CD14-positive monocyte (primary cell): ENCODE measurements around the gene CSF1R. TPM values are rescaled to one million over a fixed set of nuclear protein-coding genes. Genes with fewer than 3 reads are reported as not detected.
A peak's percentile ranks its signal among the peaks of the same experiment; 100 is the strongest.

Experiments used
- DNase-seq, 3 donors: peaks; one replicate each; pipeline ENCODE4 v3.0.0-alpha.2; 2011 to 2022
- H2AFZ ChIP-seq: 2 replicates; pipeline ENCODE4 v1.6.0; 2012; ENCODE audit warnings: mild to moderate bottlenecking, low read depth, low read length, inconsistent platforms; ENCODE audit not compliant: insufficient read depth, poor library complexity, severe bottlenecking
- H3K27ac ChIP-seq, 2 donors: 1 replicate in 1 of 2; 2 replicates in 1 of 2; pipeline ENCODE4 v1.5.1; 2012 to 2013; ENCODE audit warnings: low read length in 2 of 2, control low read depth in 1 of 2, inconsistent platforms in 1 of 2, low read depth in 1 of 2, mild to moderate bottlenecking in 1 of 2
- H3K27me3 ChIP-seq, 2 donors: one replicate each; pipeline versions ENCODE4 v1.6.0 to v1.6.1; 2011 to 2013; ENCODE audit warnings: low read length in 2 of 2; ENCODE audit not compliant: control insufficient read depth in 2 of 2, insufficient read depth in 2 of 2
- H3K36me3 ChIP-seq, 2 donors: replicated peaks in 1 of 2; 1 replicate in 1 of 2; 2 replicates in 1 of 2; pipeline versions ENCODE4 v1.5.1 to v1.6.1; 2012 to 2013; ENCODE audit warnings: low read length in 2 of 2, control low read depth in 1 of 2, inconsistent platforms in 1 of 2, mild to moderate bottlenecking in 1 of 2; ENCODE audit not compliant: insufficient read depth in 2 of 2, control insufficient read depth in 1 of 2
- H3K4me1 ChIP-seq, 2 donors: 1 replicate in 1 of 2; 2 replicates in 1 of 2; pipeline versions ENCODE4 v1.5.1 to v1.6.1; 2012 to 2013; ENCODE audit warnings: low read length in 2 of 2, control low read depth in 1 of 2, inconsistent platforms in 1 of 2, mild to moderate bottlenecking in 1 of 2, moderate library complexity in 1 of 2; ENCODE audit not compliant: insufficient read depth in 2 of 2, control insufficient read depth in 1 of 2
- H3K4me2 ChIP-seq: replicated peaks from 2 replicates; pipeline ENCODE3; 2012; ENCODE audit warnings: low read length, moderate library complexity, mild to moderate bottlenecking; ENCODE audit not compliant: poor library complexity, severe bottlenecking; ENCODE audit errors: extremely low read depth
- H3K4me3 ChIP-seq, 3 experiments: fragments of 200-600 bp in 1 of 3; sonication (generic) in 1 of 3; replicated peaks in 1 of 3; 1 replicate in 2 of 3; 2 replicates in 1 of 3; pipeline ENCODE4 v1.5.1; 2011 to 2013; ENCODE audit warnings: low read length in 3 of 3, mild to moderate bottlenecking in 3 of 3, control low read depth in 2 of 3, low read depth in 2 of 3, inconsistent platforms in 1 of 3, moderate library complexity in 1 of 3
- H3K79me2 ChIP-seq: 2 replicates; pipeline ENCODE4 v1.6.0; 2012; ENCODE audit warnings: mild to moderate bottlenecking, control low read depth, inconsistent platforms, low read length, moderate library complexity; ENCODE audit not compliant: insufficient read depth
- H3K9ac ChIP-seq: 2 replicates; pipeline ENCODE4 v1.6.0; 2017; ENCODE audit warnings: low read length, mild to moderate bottlenecking; ENCODE audit not compliant: insufficient read depth, poor library complexity, severe bottlenecking
- H3K9me3 ChIP-seq, 2 donors: replicated peaks in 1 of 2; 1 replicate in 1 of 2; 2 replicates in 1 of 2; pipeline versions ENCODE4 v1.5.1 to v1.6.1; 2012 to 2013; ENCODE audit warnings: low read length in 2 of 2, control low read depth in 1 of 2; ENCODE audit not compliant: control insufficient read depth in 1 of 2, insufficient read depth in 1 of 2
- H4K20me1 ChIP-seq: 2 replicates; pipeline ENCODE4 v1.6.0; 2012; ENCODE audit warnings: mild to moderate bottlenecking, low read length, control low read depth, moderate library complexity; ENCODE audit not compliant: insufficient read depth
- H3K27ac Mint-ChIP-seq, 7 donors: one replicate each; pipeline ENCODE4 v1.8.0; 2020; ENCODE audit warnings: mild to moderate bottlenecking in 7 of 7, mixed read lengths in 7 of 7, moderate library complexity in 6 of 7, inconsistent platforms in 2 of 7
- H3K27me3 Mint-ChIP-seq, 3 donors: one replicate each; pipeline ENCODE4 v1.8.0; 2021 to 2022; ENCODE audit warnings: low read depth in 3 of 3, mild to moderate bottlenecking in 3 of 3, mixed read lengths in 3 of 3, moderate library complexity in 3 of 3, inconsistent platforms in 1 of 3
- H3K36me3 Mint-ChIP-seq, 2 donors: one replicate each; pipeline ENCODE4 v1.8.0; 2020; ENCODE audit warnings: mixed read lengths in 2 of 2, inconsistent platforms in 1 of 2, mild to moderate bottlenecking in 1 of 2
- H3K4me1 Mint-ChIP-seq: one replicate; pipeline ENCODE4 v1.8.0; 2020; ENCODE audit warnings: mild to moderate bottlenecking, mixed read lengths
- H3K4me3 Mint-ChIP-seq, 2 donors: one replicate each; pipeline ENCODE4 v1.8.0; 2020; ENCODE audit warnings: mild to moderate bottlenecking in 2 of 2, mixed read lengths in 2 of 2, moderate library complexity in 1 of 2
- H3K9me3 Mint-ChIP-seq, 7 donors: one replicate each; pipeline ENCODE4 v1.8.0; 2020 to 2022; ENCODE audit warnings: mixed read lengths in 7 of 7, mild to moderate bottlenecking in 6 of 7, moderate library complexity in 6 of 7, inconsistent platforms in 2 of 7
- CTCF ChIP-seq: fragments of 200-600 bp; IDR thresholded peaks from one replicate; pipeline ENCODE4 v1.8.0; 2022; ENCODE audit warnings: antibody characterized with exemption, mild to moderate bottlenecking
- WGBS: methylation state at CpG from one replicate; pipeline ENCODE4 v1.1.5; 2013; ENCODE audit warnings: missing lambda C conversion rate; ENCODE audit not compliant: insufficient coverage; 5-methylcytosine and 5-hydroxymethylcytosine counted together
- intact Hi-C, 2 donors: fragments of 100-400 bp; cut with micrococcal nuclease; formaldehyde crosslinking; loops; one replicate each; pipeline versions ENCODE4 v1.15.0 to v1.15.1; 2023
- polyA plus RNA-seq, 3 donors: library from polyadenylated mRNA; depleted of rRNA in 1 of 3; unstranded in 2 of 3; stranded (reverse) in 1 of 3; fragments of 300-500 nt in 2 of 3; fragments of >200 nt in 1 of 3; fragmentation: Illumina TruSeq in 2 of 3; gene quantifications; 1 replicate in 2 of 3; 2 replicates in 1 of 3; pipeline ENCODE4 v1.2.3, GENCODE V29; 2012 to 2021

Gene CSF1R
- polyA plus RNA-seq, 3 donors, result 180 to 332 (median 242) TPM

GRCh38 chr5:150056075-150056443 is 30.3 kb downstream of the CSF1R start:
- Histone ChIP-seq H3K9ac (no peak overlapping the region), H4K20me1 (peaks cover 98% of the 10 kb centered on the region), H3K27ac (peak overlapping the region in 1 of 2 donors; percentile 97), H3K27me3 (no peaks in the 10 kb centered on the region), H3K36me3 (peaks cover 91 to 93% of the 10 kb centered on the region in 2 donors), H2AFZ (no peak overlapping the region), H3K9me3 (no peaks in the 10 kb centered on the region), H3K4me2 (no peak overlapping the region), H3K79me2 (peaks cover 45% of the 10 kb centered on the region), H3K4me1 (peaks cover 56 to 65% of the 10 kb centered on the region in 2 donors), H3K4me3 (no peak overlapping the region)
- intact Hi-C loops, result no loop called here
- WGBS, result 97% methylated on average over 7 of the region's 9 CpGs
- peaks cover 94 to 99% of the 10 kb centered on the region in 2 donors for H3K36me3 Mint-ChIP-seq
- H3K27me3 Mint-ChIP-seq, result no peaks in the 10 kb centered on the region
- no peak for DNase-seq
- H3K27ac Mint-ChIP-seq, result peak overlapping the region in 5 of 7 donors; percentile 79 to 100 (median 87)
- TF ChIP-seq CTCF, result no peak
- H3K9me3 Mint-ChIP-seq, result peaks cover 0 to 3% (median 0%) of the 10 kb centered on the region in 7 donors
- no peak overlapping the region for H3K4me3 Mint-ChIP-seq
- peaks cover 57% of the 10 kb centered on the region for H3K4me1 Mint-ChIP-seq

GRCh38 chr5:150055326-150056074 is 30.9 kb downstream of the CSF1R start:
- Mint-ChIP-seq H3K27me3 (no peaks in the 10 kb centered on the region), H3K27ac (peak overlapping the region in 5 of 7 donors; percentile 71 to 100 (median 87)), H3K36me3 (peaks cover 94 to 99% of the 10 kb centered on the region in 2 donors), H3K4me3 (no peak overlapping the region), H3K4me1 (peaks cover 59% of the 10 kb centered on the region), H3K9me3 (peaks cover 0 to 2% (median 0%) of the 10 kb centered on the region in 7 donors)
- 83% methylated on average over 11 of the region's 14 CpGs for WGBS
- Histone ChIP-seq H3K27me3 (no peaks in the 10 kb centered on the region), H3K4me2 (no peak overlapping the region), H3K27ac (peak overlapping the region in 1 of 2 donors; percentile 97), H3K9me3 (no peaks in the 10 kb centered on the region), H2AFZ (no peak overlapping the region), H3K79me2 (peaks cover 45% of the 10 kb centered on the region), H3K4me1 (peaks cover 61 to 70% of the 10 kb centered on the region in 2 donors), H3K4me3 (no peak overlapping the region), H4K20me1 (peaks cover 98% of the 10 kb centered on the region), H3K36me3 (peaks cover 91 to 93% of the 10 kb centered on the region in 2 donors), H3K9ac (no peak overlapping the region)
- intact Hi-C loops, result no loop called here
- no peak for TF ChIP-seq CTCF
- DNase-seq, result no peak
